HG03558 (cell line): ENCODE results near the gene PGLYRP3.
"Not testable (repeated sequence)": the region's sequence is repeated elsewhere in the genome, so short reads cannot be mapped to it uniquely, and the experiment has no call there.

Experiments
- ATAC-seq: cut with Tn5 transposase; IDR thresholded peaks from one replicate; pipeline ENCODE4 v1.9.1; 2021; ENCODE audit warnings: moderate number of reproducible peaks; ENCODE audit not compliant: unreplicated experiment; ENCODE audit errors: extremely low read depth

Gene PGLYRP3

DNA sequence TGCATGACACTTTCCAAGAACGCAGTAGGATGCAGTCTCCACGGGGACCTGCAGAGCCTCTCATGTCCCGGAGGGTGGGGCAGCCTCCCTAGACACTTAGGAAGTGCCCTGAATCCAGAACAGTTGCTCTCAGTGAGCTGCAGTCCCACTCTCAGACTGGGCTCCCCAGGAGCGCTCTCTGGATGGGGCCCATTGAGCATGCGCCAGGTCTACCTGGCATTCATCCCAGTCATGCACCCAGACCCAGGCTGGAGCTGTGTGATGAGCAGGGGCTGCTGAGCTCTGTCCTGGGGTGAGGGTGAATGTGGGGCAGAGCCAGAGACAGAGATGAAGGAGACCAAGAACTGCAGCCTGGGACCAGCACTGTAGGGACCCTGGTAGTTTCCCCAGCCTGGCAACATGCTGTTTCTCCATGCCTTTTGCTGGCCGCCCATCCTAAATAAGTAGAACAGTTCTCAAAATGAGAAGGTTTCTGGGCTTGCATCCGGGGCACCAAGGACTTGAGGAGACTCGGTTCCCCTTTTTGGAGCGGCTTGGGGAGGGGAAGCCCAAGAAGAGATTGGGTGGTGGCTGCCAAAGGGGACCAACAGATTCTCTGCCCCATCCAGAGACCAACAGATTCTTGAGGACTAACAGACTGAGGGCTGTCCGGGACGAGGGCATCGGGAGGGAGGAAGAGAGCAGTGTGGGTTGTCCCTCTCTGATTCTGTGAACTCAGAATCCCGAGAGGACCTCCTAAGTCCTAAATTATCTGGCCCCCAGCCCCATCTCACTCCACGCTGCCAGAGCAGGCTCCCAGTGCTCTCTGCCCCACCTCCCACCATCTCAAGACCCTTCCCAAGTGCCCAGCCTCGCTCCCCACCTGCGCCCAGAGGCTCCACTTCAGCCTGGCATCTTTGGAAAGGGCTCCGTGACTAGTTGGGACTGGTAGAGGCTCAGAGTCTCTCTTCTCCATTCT is 36.9 kb upstream of the PGLYRP3 start:
- ATAC-seq = no peak

DNA sequence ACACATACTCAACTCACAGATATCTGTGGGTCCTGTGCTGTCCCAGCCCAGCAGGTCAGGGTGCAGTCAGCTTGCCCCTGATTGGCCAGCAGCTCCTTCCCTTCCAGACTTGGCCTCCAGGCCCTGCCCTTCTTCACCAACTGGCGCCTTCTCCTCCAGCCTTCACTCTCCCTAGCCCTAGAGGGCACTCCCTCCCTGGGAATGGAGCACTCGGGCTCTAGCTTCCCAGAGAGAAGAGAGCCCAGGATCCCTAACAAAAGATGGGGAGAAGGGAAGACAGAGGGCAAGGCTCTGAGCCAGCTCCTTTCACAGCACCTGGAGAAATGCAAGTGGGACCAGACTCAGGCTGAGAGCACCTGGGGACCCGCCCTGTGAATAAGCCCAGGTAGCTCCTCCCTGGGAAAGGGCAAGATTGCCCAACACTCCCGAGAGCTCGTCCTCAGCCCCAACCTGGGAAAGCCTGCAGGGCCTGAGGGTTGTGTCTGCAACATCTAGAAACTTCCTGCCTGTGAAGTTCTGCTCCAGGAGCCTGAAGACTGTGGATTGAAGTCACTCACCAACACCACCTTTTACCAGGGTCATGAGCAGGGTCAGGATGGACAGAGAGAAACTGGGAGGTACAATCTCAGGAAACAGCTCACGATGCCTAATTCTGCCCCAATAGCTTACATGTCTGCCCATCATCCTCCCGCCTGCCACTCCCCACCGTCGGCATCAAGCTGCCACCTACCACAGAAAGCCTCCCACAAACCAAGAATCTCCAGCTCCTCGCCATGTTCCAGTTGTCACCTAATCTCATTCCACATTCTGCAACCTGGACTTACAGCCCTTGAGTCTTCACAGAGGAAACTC is 36.0 kb upstream of the PGLYRP3 start, which contains the start of gene PGLYRP4:
PGLYRP4 (minus strand) TSS at position 331 of the 852 bp plus-strand sequence. CDS start 909 bp downstream, outside the sequence.
- ATAC-seq = no peak

DNA sequence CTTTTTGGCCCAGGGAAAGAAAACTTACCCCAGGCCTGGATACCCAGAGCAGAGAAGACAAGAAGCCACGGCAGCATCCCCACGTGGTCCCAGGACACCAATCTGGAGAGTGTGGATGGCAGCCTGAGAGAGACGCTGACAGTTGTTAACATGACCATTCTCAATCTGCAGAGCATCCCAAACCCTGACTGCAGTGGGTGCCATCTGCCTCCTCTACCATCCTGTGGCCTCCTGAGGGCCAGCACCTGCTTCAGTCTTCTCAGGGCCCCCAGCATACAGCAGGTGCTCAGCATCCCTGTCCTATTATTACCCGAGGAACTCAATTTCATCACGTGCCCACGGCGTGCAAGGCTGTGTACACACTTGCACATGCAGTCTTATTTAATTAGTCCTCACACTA is 35.1 kb upstream of the PGLYRP3 start:
- no peak for ATAC-seq

DNA sequence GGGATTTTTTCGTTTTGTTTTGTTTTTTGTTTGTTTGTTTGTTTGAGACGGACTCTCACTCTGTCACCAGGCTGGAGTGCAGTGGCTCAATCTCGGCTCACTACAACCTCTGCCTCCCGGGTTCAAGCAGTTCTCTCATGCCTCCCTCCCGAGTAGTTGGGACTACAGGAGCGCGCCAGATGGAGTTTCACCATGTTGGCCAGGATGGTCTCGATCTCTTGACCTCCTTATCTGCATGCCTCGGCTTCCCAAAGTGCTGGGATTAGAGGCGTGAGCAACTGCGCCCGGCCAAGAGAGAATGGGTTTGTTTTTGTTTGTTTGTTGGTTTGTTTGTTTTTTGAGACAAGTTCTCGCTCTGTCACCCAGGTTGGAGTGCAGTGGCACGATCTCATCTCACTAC is 34.3 kb upstream of the PGLYRP3 start:
- not testable (repeated sequence) for ATAC-seq

DNA sequence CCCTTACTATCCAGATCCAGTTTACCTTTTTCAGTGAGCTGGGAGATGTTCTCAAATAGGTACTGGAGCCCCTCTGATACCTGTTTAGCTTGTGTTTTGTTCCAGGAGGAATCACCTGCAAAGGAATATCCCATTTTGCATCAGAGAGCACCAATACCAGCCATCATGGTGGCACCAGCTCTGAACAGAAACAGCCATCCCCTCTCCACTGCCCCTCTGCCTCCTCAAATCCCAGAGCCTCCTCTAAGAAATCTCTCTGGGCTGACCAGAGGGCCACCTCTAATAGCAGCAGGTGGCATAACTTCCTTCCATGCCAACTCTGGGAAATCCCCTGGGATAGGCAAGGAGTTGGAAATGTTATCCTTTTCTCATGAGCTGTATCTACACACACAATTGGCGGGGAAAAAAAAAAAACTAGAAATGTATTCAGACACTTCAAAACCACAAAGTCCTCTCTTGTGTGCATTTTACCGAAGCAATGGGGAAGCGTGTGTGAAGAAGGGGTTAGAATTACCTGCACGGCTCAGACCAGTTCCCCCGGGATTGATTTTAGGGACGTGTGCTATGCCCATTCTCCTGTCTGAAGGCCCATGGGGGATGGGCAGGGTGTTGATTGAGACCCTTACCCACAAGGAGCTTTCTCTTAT is 33.4 kb upstream of the PGLYRP3 start:
- ATAC-seq = no peak

DNA sequence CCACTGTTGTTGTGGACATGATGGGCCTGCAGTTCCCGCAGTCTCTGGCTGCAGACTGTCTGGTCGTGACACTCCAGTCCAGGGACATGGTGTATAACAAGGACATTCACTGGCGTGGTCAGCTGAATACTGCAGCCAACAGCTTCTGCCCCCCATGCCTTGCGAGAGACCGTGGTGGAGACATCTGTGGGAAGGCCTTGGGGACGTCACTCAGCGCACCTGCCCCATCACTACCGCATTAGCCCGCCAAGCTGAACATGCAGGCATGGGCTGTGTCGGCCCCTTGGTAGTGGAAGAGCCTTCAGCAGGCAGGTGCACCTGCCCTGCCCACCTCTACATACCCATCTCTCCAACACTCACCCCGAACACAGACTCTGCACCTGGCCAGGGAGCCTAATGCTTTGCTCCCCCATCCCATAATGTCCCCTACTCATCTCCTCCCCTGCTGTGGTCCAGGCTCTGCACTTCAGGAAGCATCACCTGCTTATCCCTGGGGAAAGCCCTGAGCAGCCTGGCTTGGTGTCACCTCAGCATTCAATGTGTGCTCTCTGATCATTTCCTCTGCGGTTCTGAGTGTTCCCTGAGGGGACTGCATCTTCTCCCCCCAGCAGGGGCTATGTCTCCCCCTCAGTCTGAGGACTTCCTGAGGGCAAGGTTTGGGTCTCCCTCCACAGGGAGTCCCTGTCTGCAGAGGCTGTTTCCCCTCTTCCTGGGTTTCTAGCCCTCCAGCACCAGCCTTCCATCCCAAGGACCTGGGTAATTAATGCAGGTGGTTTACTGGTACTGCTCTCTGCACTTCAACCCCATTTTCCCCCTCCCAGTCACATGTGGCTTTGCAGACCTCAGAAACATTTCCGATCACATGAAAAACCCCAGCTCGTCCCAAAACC is 32.7 kb upstream of the PGLYRP3 start:
- ATAC-seq = no peak

DNA sequence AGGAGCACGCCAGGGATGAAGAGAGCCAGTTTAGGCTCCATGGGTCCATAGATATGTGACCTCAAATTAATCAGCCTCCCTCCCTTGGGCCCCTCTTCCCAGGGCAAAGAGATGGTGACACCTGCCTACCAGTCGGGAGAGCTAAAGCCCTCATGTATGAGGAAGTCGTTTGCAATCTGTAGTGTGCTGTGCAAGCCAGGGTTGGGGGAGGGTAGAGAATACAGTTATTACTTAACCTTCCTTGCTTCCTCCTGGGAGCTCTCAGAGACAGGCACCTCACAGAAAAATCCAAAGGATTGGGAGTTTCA is 31.9 kb upstream of the PGLYRP3 start:
- ATAC-seq = no peak

DNA sequence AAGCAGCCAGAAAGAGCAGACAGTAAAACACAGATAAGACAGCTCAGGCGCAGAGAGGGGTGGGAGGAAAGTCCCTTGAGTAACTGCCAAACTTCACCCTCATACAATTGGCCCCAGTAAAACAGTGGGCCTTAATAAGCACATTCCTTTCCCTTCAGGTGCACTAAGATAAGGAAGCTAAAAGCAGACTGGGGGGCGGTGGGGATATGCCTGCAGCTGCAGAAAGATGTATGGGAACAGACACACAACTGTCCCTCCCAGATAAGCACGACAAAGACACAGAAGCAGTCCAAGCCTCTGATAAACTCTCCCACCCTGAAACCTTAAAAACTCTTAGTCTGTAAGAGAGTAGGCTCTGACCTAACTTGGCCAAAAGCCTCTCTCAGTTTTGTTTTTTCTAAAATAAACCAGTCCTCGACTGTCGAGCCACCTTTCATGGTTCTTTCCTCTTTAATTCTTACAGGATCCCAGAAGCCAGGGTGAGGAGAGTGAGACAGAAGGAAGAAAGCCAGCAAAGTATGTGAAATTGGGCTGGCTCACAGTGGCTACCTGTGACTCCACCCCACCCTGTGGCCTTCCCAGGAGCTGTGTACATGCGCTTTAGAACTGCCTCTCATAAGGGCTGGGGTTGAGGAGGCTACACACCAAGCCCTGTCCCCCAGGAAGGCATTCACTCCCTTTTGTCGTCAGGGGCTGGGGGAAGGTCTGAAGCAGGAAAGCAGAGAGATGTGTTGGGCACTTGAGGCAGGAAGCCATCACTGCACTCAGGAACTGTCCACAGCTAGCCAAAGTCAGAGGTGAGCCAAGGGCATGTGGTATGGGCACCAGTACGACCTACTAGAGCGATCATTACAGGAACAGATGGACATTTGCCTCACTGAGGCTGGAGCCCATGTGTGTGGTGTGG is 31.3 kb upstream of the PGLYRP3 start:
- no peak for ATAC-seq

DNA sequence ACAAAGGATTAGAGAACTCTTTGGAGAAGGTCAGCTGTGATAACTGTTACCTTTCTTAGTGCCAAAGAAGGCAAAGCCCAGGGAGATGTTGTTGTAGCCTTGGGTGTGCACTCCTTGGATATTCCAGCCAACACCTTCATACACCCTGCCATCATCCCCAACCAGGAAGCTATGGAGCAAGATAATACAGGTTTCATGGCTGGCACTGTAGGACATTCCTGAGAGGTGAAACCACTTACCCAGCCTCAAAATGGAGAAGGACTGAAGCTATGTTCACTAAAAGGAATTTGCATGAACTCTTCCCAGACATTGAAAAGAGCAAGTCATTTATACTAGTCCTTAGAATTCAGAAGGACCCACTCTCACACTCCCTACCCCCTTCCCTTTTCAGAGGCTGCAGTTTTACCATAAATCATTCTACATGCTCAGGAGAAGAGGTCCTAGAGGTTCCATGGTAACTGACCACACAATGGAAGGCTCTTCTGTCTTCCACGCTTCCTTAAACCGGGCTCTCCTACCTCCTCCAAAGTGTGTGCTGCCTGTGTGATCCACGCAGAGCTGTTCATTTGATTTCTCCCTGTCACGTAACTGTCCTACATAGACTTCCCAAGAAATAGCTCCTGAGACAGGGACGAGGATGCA is 30.4 kb upstream of the PGLYRP3 start:
- no peak for ATAC-seq

DNA sequence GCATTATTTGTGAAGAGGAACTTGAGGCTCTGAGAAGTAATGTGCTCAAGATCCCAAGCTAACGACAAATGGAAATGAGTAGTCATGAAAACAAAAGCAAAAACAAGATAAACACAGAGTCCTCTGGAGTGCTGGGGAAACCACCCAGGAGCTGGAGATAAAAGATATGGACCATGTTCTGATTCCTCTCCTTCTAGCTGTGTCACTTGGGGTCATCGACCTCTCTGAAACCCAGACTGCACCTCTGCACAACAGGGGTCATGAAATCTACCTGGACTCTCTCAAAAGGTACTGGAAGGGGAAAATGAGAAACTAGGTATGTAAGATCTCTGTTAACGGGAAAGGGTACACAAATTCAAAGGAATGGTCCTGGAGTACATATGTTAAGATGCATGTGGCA is 29.4 kb upstream of the PGLYRP3 start:
- ATAC-seq = no peak

DNA sequence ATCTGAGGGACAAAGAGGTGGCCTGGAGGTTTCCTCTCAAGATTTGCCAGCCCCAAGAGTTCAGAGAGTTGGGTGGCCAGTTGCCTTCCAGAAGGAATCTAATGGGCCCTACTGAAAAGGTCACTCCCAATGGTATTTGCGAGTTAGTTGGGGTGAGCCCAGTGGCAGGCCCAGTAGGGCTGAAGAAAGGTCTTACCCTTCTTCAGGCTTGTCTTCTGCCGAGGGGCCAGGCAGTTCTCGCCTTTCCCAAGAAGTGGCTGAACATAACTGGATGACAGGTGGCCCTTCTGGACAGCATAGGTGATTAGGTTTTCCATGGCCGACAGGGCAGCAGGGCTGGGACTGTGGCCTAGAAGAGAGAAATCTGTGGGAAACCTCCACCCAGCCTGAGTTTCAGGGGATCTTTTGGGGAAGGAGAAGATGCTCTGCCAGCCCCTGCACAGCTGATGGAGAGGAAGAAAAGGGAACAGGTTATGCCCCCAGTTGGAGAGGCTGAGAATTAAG is 28.7 kb upstream of the PGLYRP3 start:
- ATAC-seq = no peak

DNA sequence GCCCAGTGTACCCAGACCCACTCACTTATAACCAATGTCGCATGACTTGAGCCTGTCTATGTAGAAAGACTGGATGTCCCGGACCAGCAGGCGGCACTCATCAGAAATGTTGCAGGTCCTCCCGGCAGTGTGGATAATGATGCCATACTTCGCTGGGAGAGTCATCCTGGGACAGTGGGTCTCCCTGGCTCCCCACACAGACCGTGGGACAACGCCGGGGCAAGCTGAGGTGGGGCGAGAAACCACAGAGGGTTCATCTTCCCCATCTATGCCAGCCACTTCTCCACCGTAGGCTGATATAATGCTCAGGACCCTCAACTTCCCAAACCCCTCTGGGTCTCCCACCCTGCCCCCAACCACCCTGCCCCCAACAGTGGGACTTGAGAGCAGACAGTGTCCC is 27.6 kb upstream of the PGLYRP3 start:
- ATAC-seq = no peak

DNA sequence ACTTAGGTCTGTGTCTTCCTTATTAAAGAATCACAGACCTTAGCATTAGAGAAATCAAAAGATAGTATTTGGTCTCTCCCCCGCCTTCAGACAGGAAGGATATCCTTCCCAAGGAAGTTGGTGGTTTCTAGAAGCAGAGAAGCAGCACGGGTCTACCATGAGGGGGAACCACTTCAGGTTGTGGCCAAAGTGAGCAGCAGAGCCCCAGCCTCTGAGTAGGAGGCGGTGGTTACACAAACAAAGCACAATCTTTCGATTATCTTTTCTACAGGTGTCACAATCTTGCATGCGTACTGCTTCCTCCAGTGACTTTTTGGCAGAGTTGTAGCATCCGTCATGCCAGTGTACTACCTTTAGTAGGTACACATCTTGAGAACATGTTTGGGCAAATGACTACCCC is 27.1 kb upstream of the PGLYRP3 start:
- ATAC-seq = no peak

DNA sequence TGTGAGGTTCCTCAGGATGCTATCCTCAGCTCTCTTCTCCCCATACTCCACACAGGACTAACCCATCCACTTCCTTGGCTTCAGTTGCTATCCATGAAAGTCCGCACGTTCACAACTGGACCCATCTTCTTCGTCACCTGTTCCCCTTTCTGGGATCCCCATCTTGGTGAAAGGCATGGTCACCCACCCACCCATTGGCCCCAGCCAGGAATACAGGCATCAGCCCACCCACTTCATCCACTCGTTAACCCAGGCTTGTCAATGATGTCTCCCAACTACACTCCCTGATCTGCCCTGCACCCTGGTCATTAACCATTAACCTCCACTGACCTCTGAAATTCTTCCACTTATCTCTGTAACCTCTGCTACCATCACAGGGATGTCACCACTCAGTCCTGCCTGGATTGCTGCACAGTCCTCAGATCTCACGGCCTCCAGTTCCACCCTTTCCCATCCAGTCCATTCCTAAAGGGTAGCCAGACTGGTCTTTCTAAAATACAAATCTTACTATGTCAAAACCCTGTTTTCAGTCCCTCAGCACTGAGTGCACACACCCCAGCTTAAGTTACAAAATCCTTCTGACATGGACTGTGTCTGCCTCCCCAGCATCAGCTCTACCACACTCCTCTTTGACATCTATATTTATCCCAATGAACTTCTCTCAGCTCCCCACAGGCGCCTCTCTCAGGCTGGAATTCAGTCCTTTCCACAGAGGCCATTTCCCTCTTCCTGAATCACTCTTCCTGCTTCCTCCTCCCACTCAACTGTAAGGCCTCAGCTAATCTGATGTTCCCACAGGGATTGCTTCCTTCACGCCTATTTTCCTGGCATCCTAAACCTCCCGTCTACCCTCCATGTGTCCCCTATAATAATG is 25.5 kb upstream of the PGLYRP3 start:
- ATAC-seq = no peak

DNA sequence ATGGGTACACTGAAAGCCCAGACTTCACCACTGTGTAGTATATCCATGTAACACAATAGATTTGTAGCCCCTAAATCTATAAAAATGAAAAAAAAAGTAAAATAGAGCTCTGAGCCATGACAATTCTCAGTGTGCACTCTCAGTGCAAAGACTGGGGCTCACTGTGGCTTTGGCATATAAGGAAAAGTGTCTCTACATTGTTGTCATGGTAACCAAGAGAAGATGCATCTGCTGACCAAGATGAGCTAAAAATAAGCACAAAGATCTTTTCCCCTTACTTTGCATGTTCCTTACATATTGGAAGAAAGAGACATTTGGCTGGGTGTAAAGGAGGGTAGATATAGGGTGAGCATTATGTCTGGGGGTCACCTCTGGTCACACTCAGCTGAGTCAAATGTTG is 23.9 kb upstream of the PGLYRP3 start:
- ATAC-seq = no peak

DNA sequence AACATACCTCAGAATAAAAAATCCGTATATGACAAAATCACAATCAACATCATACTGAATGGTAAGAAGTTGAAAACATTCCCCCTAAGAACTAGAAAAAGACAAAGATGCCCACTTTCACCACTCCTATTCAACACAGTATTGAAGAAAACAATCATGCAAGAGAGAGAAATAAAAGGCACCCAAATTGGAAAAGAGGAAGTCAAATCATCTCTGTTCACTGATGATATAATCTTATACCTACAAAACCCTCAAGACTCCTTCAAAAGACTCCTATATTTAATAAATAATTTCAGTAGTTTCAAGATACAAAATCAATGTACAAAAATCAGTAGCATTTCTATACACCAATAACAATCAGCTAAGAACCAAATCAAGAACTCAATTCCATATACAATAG is 21.1 kb upstream of the PGLYRP3 start:
- no peak for ATAC-seq

DNA sequence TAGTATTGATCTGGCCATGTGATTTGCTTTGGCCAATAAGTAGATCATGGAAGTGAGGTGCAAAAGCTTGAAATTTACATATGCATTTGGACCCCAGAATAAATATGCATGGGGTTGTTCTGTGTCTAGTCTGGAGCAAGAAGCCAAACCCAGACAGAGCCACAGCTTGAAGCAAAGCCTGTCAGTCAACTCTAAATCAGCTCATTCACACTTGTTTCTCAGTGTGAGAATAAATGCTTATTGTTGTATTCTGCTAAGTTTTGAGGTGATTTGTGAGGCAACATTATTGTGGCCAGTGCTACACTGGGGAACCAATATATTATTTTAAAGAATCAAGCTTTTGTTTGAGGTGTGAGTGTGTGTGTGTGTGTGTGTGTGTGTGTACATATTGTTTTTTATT is 12.2 kb upstream of the PGLYRP3 start:
- ATAC-seq = no peak
